Measurements from ENCODE around the gene HSBP1.

GRCh38 chr16:83785455-83785854 lies 22.3 kb upstream of the HSBP1 start:
- TF ChIP-seq ESRRA (CRISPR knock-in tag; IDR thresholded peaks at IDR 0.05; ENCODE audit: borderline replicate concordance) (no peak), GTF2I (CRISPR knock-in tag; conservative IDR thresholded peaks at IDR 0.05) (no peak), ZNF263 (CRISPR knock-in tag; IDR thresholded peaks at IDR 0.05; ENCODE audit: low read depth) (no peak), SP1 (CRISPR knock-in tag; conservative IDR thresholded peaks at IDR 0.05) (no peak), NR2C2 (CRISPR knock-in tag; IDR thresholded peaks at IDR 0.05) (no peak), MYBL2 (CRISPR knock-in tag; IDR thresholded peaks at IDR 0.05) (no peak), NFE2L1 (CRISPR knock-in tag; IDR thresholded peaks at IDR 0.05) (no peak)
- TF ChIP-seq, protein P1, sequence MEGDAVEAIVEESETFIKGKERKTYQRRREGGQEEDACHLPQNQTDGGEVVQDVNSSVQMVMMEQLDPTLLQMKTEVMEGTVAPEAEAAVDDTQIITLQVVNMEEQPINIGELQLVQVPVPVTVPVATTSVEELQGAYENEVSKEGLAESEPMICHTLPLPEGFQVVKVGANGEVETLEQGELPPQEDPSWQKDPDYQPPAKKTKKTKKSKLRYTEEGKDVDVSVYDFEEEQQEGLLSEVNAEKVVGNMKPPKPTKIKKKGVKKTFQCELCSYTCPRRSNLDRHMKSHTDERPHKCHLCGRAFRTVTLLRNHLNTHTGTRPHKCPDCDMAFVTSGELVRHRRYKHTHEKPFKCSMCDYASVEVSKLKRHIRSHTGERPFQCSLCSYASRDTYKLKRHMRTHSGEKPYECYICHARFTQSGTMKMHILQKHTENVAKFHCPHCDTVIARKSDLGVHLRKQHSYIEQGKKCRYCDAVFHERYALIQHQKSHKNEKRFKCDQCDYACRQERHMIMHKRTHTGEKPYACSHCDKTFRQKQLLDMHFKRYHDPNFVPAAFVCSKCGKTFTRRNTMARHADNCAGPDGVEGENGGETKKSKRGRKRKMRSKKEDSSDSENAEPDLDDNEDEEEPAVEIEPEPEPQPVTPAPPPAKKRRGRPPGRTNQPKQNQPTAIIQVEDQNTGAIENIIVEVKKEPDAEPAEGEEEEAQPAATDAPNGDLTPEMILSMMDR (IDR thresholded peaks at IDR 0.05), result no peak
- TF ChIP-seq, protein P2, sequence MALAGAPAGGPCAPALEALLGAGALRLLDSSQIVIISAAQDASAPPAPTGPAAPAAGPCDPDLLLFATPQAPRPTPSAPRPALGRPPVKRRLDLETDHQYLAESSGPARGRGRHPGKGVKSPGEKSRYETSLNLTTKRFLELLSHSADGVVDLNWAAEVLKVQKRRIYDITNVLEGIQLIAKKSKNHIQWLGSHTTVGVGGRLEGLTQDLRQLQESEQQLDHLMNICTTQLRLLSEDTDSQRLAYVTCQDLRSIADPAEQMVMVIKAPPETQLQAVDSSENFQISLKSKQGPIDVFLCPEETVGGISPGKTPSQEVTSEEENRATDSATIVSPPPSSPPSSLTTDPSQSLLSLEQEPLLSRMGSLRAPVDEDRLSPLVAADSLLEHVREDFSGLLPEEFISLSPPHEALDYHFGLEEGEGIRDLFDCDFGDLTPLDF (CRISPR knock-in tag; IDR thresholded peaks at IDR 0.05), result no peak
- TF ChIP-seq, protein P3, sequence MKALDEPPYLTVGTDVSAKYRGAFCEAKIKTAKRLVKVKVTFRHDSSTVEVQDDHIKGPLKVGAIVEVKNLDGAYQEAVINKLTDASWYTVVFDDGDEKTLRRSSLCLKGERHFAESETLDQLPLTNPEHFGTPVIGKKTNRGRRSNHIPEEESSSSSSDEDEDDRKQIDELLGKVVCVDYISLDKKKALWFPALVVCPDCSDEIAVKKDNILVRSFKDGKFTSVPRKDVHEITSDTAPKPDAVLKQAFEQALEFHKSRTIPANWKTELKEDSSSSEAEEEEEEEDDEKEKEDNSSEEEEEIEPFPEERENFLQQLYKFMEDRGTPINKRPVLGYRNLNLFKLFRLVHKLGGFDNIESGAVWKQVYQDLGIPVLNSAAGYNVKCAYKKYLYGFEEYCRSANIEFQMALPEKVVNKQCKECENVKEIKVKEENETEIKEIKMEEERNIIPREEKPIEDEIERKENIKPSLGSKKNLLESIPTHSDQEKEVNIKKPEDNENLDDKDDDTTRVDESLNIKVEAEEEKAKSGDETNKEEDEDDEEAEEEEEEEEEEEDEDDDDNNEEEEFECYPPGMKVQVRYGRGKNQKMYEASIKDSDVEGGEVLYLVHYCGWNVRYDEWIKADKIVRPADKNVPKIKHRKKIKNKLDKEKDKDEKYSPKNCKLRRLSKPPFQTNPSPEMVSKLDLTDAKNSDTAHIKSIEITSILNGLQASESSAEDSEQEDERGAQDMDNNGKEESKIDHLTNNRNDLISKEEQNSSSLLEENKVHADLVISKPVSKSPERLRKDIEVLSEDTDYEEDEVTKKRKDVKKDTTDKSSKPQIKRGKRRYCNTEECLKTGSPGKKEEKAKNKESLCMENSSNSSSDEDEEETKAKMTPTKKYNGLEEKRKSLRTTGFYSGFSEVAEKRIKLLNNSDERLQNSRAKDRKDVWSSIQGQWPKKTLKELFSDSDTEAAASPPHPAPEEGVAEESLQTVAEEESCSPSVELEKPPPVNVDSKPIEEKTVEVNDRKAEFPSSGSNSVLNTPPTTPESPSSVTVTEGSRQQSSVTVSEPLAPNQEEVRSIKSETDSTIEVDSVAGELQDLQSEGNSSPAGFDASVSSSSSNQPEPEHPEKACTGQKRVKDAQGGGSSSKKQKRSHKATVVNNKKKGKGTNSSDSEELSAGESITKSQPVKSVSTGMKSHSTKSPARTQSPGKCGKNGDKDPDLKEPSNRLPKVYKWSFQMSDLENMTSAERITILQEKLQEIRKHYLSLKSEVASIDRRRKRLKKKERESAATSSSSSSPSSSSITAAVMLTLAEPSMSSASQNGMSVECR (CRISPR knock-in tag; IDR thresholded peaks at IDR 0.05; ENCODE audit: borderline replicate concordance), result no peak

Measured in WTC11 (cell line).